ACC112 (cell line): ENCODE results near the gene TRIM8.

Experiments
- H2AFZ ChIP-seq: fragments of 200-600 bp; sonication (generic); one replicate; pipeline ENCODE4 v1.6.0; 2017; ENCODE audit warnings: antibody characterized with exemption, low read length; ENCODE audit not compliant: unreplicated experiment
- H3K27ac ChIP-seq: fragments of 200-600 bp; sonication (generic); 2 replicates; pipeline ENCODE4 v1.5.1; 2014; ENCODE audit warnings: low read depth, mild to moderate bottlenecking, antibody characterized with exemption, low read length, moderate library complexity
- H3K27me3 ChIP-seq: fragments of 200-600 bp; sonication (generic); 2 replicates; pipeline ENCODE4 v1.6.1; 2014; ENCODE audit warnings: mild to moderate bottlenecking, antibody characterized with exemption, low read length, moderate library complexity, mixed read lengths; ENCODE audit not compliant: insufficient read depth
- H3K36me3 ChIP-seq: fragments of 200-600 bp; sonication (generic); 2 replicates; pipeline ENCODE4 v1.6.1; 2016; ENCODE audit warnings: mild to moderate bottlenecking, antibody characterized with exemption, low read length, moderate library complexity, mixed read lengths; ENCODE audit not compliant: insufficient read depth
- H3K4me1 ChIP-seq: fragments of 200-600 bp; sonication (generic); one replicate; pipeline ENCODE4 v1.6.1; 2016; ENCODE audit warnings: low read length, mixed read lengths; ENCODE audit not compliant: insufficient read depth, unreplicated experiment, control insufficient read depth
- H3K4me3 ChIP-seq: fragments of 200-600 bp; sonication (generic); 2 replicates; pipeline ENCODE4 v1.5.1; 2014; ENCODE audit warnings: mild to moderate bottlenecking, low read depth, low read length
- H3K79me2 ChIP-seq: fragments of 200-600 bp; sonication (generic); one replicate; pipeline ENCODE4 v1.6.0; 2016; ENCODE audit warnings: low read length; ENCODE audit not compliant: control insufficient read depth, unreplicated experiment, insufficient read depth

Gene TRIM8

DNA sequence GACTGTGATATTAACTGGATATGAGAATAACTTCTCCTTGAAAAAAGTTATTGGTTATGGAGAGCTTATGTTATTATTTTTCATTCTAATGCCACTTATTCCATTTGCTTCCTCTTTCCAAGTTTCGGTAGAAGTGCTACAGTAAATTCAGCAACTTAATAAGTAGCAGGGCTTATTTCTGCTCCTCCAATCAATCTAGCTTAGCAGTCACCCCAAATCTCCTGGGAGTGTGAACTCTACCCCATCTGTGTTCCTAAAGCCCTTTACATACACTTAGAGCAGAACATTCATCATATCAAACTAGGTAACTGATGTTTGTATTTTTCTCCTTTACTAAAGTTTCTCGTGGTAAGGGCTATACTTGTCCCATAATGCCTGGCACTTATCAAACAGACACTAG, 61.3 kb downstream of the TRIM8 start:
- Histone ChIP-seq H3K27me3 (no peaks in the 10 kb centered on the region), H3K36me3 (no peaks in the 10 kb centered on the region), H3K27ac (no peak overlapping the region), H2AFZ (no peak overlapping the region), H3K79me2 (peaks cover 10% of the 10 kb centered on the region), H3K4me3 (no peak overlapping the region), H3K4me1 (peaks cover 17% of the 10 kb centered on the region)
